HG03521 (cell line): Measurements from ENCODE around the gene CDC20.
"Not testable (repeated sequence)": the region's sequence is repeated elsewhere in the genome, so short reads cannot be mapped to it uniquely, and the experiment has no call there.

ENCODE experiments used
- ATAC-seq: cut with Tn5 transposase; IDR thresholded peaks from one replicate; pipeline ENCODE4 v1.9.1; 2021; ENCODE audit warnings: mild to moderate bottlenecking, moderate library complexity; ENCODE audit not compliant: unreplicated experiment

CDC20 gene

GRCh38 chr1:43354471-43354870, 4.3 kb upstream of the CDC20 start:
- ATAC-seq = no peak

- no peak for ATAC-seq
These were observed 3.8 kb upstream of the CDC20 start for GRCh38 chr1:43354936-43355335.

GRCh38 chr1:43357251-43357650, 1.5 kb upstream of the CDC20 start:
- no peak for ATAC-seq

GRCh38 chr1:43358121-43358745, 548 bp upstream of the CDC20 start:
- no peak for ATAC-seq

- no peak for ATAC-seq
These were observed 915 bp downstream of the CDC20 start for GRCh38 chr1:43359696-43360095.

- no peak for ATAC-seq
These were observed 1.8 kb downstream of the CDC20 start for GRCh38 chr1:43360616-43361015.

GRCh38 chr1:43363283-43363934, 4.6 kb downstream of the CDC20 start:
- no peak for ATAC-seq

GRCh38 chr1:43363935-43364525, 5.2 kb downstream of the CDC20 start:
- no peak for ATAC-seq

GRCh38 chr1:43365678-43366077, 6.9 kb downstream of the CDC20 start:
- no peak for ATAC-seq

- no peak for ATAC-seq
These were observed 7.4 kb downstream of the CDC20 start for GRCh38 chr1:43366179-43366578.

- ATAC-seq = no peak
These were observed 7.8 kb downstream of the CDC20 start for GRCh38 chr1:43366601-43367025.

GRCh38 chr1:43367026-43367903, 8.5 kb downstream of the CDC20 start:
- peak; percentile 26 for ATAC-seq

- peak; percentile 74 for ATAC-seq
These were observed 9.3 kb downstream of the CDC20 start, which contains the start of gene ELOVL1 for GRCh38 chr1:43367904-43368645. TSS of gene ELOVL1 (minus strand) at chr1:43368011. CDS start at chr1:43365609, 2,402 bp downstream.

GRCh38 chr1:43368646-43369020, 9.9 kb downstream of the CDC20 start:
- no peak for ATAC-seq

GRCh38 chr1:43369779-43370178, 11.0 kb downstream of the CDC20 start:
- ATAC-seq = not testable (repeated sequence)

- no peak for ATAC-seq
These were observed 11.8 kb downstream of the CDC20 start for GRCh38 chr1:43370564-43370963.

GRCh38 chr1:43372172-43372571, 13.4 kb downstream of the CDC20 start:
- ATAC-seq = no peak

- ATAC-seq = no peak
These were observed 14.5 kb downstream of the CDC20 start for GRCh38 chr1:43373066-43373940.

GRCh38 chr1:43376723-43377235, 18.0 kb downstream of the CDC20 start:
- ATAC-seq = no peak
